ENCODE results near the gene S100A8.

GRCh38 chr1:153395776-153396175, 4.9 kb upstream of the S100A8 start:
- TF ChIP-seq POLR2A (IDR thresholded peaks at IDR 0.05) (no peak), CTCF (IDR thresholded peaks at IDR 0.05) (no peak), POLR2AphosphoS5 (IDR thresholded peaks at IDR 0.05) (no peak)
